Measurements from ENCODE around the gene SSTR3. TPM values are rescaled to one million over a fixed set of nuclear protein-coding genes. Genes with fewer than 3 reads are reported as not detected.

SSTR3 gene
- total and polyA plus RNA-seq, 2 donors from 2014 or later, result 0.13 to 0.56 TPM

DNA sequence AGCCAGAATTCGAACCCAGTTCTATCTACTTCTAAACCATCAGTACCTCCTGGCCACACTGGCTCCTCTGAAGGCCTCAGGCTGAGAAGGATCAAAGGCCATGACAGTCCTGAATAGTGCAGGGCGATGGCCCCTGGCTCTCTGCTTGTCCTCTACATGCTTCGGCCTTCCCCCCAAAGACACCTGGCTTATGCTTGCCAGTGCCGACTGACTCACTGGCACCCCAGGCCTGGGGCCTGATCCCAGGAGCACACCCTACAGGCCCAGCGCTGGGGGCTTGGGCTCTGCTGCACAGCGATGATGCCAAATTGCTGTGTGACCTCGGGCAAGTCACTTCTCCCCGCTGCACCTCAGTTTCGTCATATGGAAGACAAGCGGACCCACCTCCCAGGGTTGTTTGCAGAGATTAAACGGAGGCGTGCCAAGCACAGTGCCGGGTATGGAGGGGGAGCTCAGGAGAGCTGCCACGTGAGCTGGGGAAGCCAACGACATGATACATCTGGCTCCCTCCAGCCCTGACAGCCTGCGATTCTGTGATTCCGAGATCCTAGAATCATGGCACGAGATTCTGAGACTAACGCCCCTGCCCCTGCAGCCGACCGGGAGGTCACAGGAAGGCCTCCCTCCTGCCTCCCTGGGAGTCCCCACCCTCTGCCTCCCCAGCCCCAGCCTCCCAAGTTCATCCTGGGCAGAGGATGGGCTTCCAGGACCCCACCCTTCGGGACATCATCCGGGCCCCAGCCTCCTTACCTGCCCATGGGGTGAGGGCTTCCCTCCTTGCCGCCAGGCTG lies 1.0 kb downstream of the SSTR3 start:
- Histone ChIP-seq H3K9me3 (ENCODE audit: control insufficient read depth in 2 of 3, insufficient read depth in 1 of 3, low read length in 3 of 3) (no peaks in the 10 kb centered on the region), H3K4me3 (ENCODE audit: low read length in 3 of 3) (no peak overlapping the region), H3K36me3 (ENCODE audit: control insufficient read depth in 2 of 3, insufficient read depth in 3 of 3, low read length in 3 of 3) (no peaks in the 10 kb centered on the region), H3K27me3 (ENCODE audit: control insufficient read depth, insufficient read depth, low read length) (no peaks in the 10 kb centered on the region), H3K27ac (ENCODE audit: low read depth in 2 of 2, low read length in 2 of 2) (no peak overlapping the region), H3K4me1 (ENCODE audit: control insufficient read depth in 2 of 3, insufficient read depth in 2 of 3, low read depth in 1 of 3, low read length in 3 of 3) (no peaks in the 10 kb centered on the region), H3K9ac (ENCODE audit: low read length in 3 of 3) (no peak overlapping the region)
- peak in 3 of 5 donors; percentile 41 to 69 (median 54) for DNase-seq
- TF ChIP-seq CTCF (IDR thresholded peaks at IDR 0.05; ENCODE audit: borderline replicate concordance, extremely low read depth, insufficient read depth), result no peak
- intact Hi-C loops (cut with DNase I), result no loop called here
- FAIRE-seq, result no peak

DNA sequence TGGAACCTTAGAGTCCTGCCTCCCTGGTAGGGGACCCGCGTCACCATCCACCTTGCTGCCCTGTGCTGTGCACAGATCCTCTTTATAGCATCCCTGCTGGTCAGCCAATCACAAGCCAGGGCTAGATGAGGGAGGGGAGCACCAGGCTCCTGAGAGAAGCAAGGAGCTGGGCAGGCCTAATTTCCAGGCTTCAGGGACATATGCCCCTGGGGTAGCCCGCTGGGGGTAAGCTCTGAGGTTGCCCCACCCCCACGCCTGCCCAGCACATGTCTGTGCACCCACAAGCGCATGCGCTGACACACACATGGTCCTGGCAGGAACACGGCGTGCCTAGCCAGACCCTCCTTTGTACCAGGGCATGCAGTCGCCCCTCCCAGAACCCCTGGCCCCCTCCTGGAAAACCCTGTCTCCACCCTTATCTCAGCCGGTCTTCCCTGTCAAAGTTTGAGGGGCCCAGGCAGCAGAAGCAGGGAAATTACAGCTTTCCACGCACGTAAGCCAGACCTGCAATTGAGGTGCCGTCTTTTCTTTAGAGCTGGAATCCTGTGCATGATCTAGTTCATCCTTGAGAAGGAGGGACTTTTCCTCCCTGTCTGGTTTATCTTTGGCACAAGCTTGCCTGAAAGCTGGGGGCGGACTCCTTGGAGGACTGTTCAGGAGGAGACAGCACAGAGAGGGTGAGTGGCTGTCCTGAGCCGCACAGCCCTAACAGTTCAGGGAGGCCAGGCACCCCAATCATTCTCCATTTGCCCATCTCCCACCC lies 2.1 kb downstream of the SSTR3 start:
- no peaks in the 10 kb centered on the region for H3K4me1 ChIP-seq (ENCODE audit: control insufficient read depth in 2 of 3, insufficient read depth in 2 of 3, low read depth in 1 of 3, low read length in 3 of 3)
- no peak for FAIRE-seq
- no peak overlapping the region for H3K4me3 ChIP-seq (ENCODE audit: low read length in 3 of 3)
- H3K9me3 ChIP-seq (ENCODE audit: control insufficient read depth in 2 of 3, insufficient read depth in 1 of 3, low read length in 3 of 3), result no peaks in the 10 kb centered on the region
- H3K9ac ChIP-seq (ENCODE audit: low read length in 3 of 3), result no peak overlapping the region
- TF ChIP-seq CTCF (IDR thresholded peaks at IDR 0.05; ENCODE audit: borderline replicate concordance, extremely low read depth, insufficient read depth), result no peak
- H3K36me3 ChIP-seq (ENCODE audit: control insufficient read depth in 2 of 3, insufficient read depth in 3 of 3, low read length in 3 of 3), result no peaks in the 10 kb centered on the region
- H3K27ac ChIP-seq (ENCODE audit: low read depth in 2 of 2, low read length in 2 of 2), result no peak overlapping the region
- peak in 2 of 5 donors; percentile 35 to 63 for DNase-seq
- H3K27me3 ChIP-seq (ENCODE audit: control insufficient read depth, insufficient read depth, low read length), result no peaks in the 10 kb centered on the region
- intact Hi-C loops (cut with DNase I), result no loop called here

DNA sequence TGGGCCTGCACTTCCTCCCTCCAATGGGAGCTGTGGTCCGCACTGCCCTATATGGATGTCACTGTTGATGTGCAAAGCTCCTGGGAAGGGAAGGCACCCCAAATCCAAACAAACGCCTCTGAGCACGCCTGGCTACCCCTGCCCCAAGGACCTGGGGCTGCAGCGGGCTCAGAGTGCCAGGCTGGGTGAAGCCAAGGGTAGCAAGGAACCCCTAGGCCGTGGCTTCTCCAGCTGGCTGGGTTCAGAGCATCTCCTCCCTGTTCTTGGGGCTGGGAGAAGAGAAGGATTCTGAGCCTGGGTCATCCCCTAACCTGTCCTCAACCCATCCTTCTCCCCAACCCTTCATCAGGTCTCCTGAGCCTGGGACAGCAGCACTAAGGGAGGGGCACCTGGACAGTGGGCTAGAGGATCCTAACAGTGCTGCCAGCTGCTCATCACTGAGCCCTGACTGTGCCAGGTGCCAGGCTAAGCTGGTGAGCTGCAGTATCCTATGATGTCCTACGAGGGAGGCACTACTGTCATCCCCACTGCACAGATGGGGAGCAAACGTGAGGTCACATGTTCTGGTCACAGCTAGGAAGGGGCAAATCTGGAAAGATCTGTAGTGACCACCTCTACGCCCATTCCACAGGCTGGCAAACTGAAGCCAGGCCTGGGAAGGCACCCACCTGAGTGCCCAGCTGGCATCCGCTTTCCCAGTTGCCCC lies 3.0 kb downstream of the SSTR3 start:
- FAIRE-seq (no peak), DNase-seq (peak in 2 of 5 donors; percentile 29 to 52)
- Histone ChIP-seq H3K9me3 (ENCODE audit: control insufficient read depth in 2 of 3, insufficient read depth in 1 of 3, low read length in 3 of 3) (no peaks in the 10 kb centered on the region), H3K36me3 (ENCODE audit: control insufficient read depth in 2 of 3, insufficient read depth in 3 of 3, low read length in 3 of 3) (no peaks in the 10 kb centered on the region), H3K4me3 (ENCODE audit: low read length in 3 of 3) (no peak overlapping the region), H3K4me1 (ENCODE audit: control insufficient read depth in 2 of 3, insufficient read depth in 2 of 3, low read depth in 1 of 3, low read length in 3 of 3) (no peaks in the 10 kb centered on the region), H3K27ac (ENCODE audit: low read depth in 2 of 2, low read length in 2 of 2) (no peak overlapping the region), H3K9ac (ENCODE audit: low read length in 3 of 3) (no peak overlapping the region), H3K27me3 (ENCODE audit: control insufficient read depth, insufficient read depth, low read length) (no peaks in the 10 kb centered on the region)
- intact Hi-C loops (cut with DNase I), result loop anchor here (10.0 kb wide), 1 partner anchor 124 kb away; no protein-coding TSS in a partner anchor
- no peak for TF ChIP-seq CTCF (IDR thresholded peaks at IDR 0.05; ENCODE audit: borderline replicate concordance, extremely low read depth, insufficient read depth)

Data from kidney (tissue), 14 donors.